EH (cell line): ENCODE results near the gene GGT7.
"Not testable (repeated sequence)": the region's sequence is repeated elsewhere in the genome, so short reads cannot be mapped to it uniquely, and the experiment has no call there.

Source experiments
- DNase-seq: peaks from one replicate; pipeline ENCODE4 v3.0.0-alpha.2; 2015; ENCODE audit warnings: low read depth

GGT7 gene

GRCh38 chr20:34872622-34873224 lies at the start of gene GGT7:
Gene GGT7, minus strand, starts transcription at chr20:34872856. Its CDS starts 41 bp downstream, at chr20:34872815.
- DNase-seq = peak; percentile 79

DNA sequence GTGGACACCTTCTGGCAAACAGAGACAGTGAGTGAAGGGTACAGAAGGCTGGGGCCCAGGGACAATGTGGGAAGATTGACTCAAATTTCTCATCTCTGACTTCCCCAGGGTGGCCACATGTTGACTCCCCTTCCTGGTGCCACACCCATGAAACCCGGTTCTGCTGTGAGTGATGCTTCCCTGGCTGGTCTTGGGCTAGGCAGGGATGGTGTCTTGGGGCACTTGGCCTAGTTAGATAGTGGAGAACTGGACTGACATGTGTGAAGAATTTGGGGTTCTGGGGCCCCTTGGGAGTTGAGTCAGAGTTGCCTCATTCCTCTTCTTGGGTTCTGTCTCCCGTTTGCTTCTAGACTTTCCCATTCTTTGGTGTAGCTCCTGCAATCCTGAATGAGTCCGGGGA lies 48.8 kb upstream of the GGT7 start:
- no peak for DNase-seq

DNA sequence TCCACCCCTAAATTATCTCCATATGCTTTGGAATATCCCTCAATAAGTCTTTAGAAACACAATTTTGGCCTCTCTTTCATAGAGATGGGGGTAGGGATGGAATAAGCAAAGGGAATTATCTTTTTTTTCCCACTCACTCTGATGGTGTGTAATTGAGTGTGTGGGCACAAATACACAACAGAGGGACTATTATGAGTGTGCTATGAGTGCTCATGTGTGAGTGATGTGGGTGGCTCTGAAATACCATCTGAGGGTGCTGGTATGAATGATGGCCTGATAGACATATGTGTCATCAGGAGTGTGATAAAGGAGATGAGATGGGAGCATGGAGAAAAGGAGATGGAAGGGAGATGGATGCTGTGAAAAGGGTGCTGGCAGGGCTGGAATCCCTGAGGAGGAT lies 47.4 kb upstream of the GGT7 start:
- no peak for DNase-seq

DNA sequence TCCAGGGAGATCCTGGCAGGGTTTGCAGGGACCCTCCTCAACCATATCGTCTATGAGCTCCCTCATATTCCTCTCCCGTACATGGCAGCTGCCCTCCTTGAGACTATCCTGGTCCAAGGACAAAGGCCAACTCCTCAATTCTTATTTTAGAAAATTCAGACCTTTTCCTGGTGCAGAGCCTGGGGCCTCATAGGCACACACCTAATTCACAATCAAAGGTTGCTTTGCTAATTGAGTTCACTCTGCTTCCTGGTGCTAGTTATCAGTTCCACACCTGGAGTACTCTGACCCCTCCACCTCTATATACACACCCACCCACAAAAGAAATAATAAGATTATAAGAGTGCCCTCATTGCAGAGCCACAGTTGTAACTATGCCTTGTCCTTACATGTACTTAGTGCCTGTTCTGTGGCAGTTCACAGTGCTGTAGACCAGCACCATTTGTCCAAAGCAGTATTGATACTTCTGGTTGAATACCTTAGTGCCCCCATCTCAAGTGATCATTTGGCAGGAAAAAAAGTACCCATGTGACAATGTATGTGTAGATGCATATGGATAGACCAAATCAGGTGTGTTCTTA lies 44.2 kb upstream of the GGT7 start:
- no peak for DNase-seq

- DNase-seq = no peak
Observed at GRCh38 chr20:34915749-34916455, 43.2 kb upstream of the GGT7 start.

- no peak for DNase-seq
Observed at GRCh38 chr20:34915131-34915530, 42.5 kb upstream of the GGT7 start.

GRCh38 chr20:34907616-34908469 lies 35.2 kb upstream of the GGT7 start:
- peak; percentile 98 for DNase-seq

GRCh38 chr20:34904202-34904621 lies 31.6 kb upstream of the GGT7 start:
- DNase-seq = no peak

DNA sequence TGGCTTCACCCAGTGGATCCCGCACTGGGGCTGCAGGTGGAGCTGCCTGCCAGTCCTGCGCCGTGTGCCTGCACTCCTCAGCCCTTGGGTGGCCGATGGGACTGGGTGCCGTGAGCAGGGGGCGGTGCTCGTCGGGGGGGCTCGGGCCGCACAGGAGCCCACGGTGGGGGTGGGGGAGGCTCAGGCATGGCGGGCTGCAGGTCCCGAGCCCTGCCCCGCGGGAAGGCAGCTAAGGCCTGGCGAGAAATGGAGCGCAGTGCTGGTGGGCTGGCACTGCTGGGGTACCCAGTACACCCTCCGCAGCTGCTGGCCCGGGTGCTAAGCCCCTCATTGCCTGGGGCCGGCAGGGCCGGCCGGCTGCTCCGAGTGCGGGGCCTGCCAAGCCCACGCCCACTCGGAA lies 26.1 kb upstream of the GGT7 start:
- DNase-seq = not testable (repeated sequence)

DNA sequence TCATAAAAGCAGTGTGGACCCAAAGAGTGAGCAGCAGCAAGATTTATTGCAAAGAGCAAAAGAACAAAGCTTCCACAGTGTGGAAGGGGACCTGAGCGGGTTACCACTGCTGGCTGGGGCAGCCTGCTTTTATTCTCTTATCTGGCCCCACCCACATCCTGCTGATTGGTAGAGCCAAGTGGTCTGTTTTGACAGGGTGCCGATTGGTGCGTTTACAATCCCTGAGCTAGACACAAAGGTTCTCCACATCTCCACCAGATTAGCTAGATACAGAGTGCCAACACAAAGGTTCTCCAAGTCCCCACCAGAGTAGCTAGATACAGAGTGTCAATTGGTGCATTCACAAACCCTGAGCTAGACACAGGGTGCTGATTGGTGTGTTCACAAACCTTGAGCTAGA lies 25.5 kb upstream of the GGT7 start:
- not testable (repeated sequence) for DNase-seq

GRCh38 chr20:34896086-34896621 lies 23.5 kb upstream of the GGT7 start:
- DNase-seq = peak; percentile 68

DNA sequence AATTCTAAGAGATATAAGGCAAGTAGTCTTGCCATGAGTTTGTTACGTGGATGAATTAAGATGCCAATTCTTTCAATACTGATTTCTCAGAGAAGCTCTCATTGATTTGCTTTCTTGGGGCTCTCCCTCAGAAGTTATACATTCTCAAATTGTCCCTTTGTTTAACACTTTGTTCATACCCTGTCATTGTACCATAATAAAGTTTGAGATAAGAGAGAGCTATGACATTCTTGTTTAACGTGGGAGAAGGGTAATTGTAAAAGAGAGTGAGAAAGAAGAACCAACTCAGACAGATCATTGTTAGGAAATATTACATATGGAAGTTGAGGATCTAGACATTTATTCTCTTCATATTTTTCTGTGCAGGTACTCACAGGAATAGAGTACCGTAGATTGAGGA lies 22.8 kb upstream of the GGT7 start:
- DNase-seq = no peak

DNA sequence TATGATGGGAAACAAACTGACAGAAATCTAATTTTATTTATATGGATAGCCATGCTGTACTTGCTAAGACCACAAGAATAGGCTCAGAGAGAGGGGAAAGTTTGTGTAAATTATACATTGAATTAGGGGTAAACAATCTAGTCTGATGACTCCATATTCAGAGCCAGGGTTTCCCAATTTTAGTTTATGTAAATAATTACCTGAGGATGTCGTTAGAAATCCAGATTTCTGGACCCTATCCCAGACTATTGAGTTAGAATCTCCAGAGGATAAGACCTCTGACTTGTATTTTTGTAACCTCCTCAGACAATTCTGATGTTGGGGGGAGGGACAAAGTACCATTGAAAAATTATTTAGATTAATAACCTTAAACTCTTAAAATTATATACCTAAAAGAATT lies 22.1 kb upstream of the GGT7 start:
- DNase-seq = no peak

DNA sequence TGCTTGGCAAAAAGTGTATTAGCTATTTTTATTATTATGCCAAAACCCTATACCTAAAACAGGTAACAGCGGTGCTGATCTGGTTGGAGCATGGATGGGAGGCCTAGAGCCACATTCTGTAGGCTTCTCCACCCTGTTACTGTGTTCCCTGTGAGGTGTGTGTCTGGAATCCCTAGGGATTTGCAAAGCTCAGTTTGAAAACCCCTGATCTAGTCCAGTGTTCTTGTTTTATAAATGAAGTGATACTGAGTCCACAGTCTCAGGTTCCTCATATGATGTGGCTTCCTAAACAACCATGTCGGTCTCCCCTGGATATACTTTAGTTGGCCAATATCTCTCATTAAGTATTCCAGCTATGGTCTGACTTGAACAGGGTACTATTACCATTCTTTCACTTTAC lies 20.0 kb upstream of the GGT7 start:
- DNase-seq = no peak

DNA sequence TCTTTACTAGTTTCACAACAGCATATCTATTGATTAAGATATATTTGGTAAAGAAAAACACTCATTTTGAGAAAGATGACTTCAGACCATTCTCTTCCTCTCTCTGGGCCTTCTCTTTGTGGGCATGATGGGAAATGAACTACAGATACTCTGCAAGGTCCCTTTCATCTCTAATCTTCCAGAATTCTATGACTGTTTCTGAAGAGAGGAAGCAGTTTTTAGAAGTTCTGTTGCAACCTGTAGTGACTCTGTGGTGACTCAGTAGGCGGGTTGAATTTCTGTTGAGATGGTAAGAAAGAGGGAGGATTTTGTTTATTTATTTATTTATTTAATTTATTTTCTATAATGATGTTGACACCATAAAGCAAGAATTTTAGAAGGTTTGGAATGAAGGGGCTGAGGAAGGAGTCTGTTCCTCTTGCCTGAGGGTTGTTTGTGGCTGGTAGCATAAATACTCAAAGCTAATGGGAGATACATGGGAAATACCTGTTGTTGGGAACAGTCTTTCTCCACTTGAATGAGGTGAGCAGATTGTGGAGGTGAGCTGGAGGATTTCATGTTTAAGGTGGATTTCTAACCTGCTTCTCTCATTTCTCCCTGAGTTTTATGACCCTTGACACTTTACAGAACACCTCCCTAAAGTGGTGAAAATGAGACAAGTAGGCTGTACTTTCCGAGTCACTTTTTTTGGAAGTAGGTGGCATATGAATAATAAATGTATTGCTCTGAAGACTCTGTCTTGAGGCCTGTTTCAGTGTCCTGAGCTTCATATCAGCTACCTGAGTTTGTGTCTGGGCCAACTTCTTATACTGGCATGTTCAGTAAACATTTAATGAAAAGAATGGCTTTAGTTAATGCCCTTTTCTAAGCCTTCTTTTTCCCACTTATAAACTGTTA lies 18.8 kb upstream of the GGT7 start:
- peak; percentile 73 for DNase-seq

GRCh38 chr20:34888468-34888867 lies 15.8 kb upstream of the GGT7 start:
- DNase-seq = no peak

- no peak for DNase-seq
Observed at GRCh38 chr20:34887023-34887422, 14.4 kb upstream of the GGT7 start.

DNA sequence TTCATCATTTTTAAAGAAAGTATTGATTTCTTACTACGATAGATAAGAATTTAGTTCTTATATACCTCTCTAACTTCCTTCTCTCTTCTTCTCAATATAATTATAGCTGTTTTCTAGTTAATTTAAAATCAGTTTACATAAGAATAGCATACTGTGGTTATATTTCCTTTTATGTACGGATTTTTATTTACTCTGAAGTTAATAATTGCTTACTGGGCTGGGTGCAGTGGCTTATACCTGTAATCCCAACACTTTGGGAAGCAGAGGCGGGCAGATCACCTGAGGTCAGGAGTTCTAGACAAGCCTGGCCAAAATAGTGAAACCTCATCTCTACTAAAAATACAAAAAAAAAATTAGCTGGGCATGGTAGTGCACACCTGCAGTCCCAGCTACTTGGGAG lies 13.5 kb upstream of the GGT7 start:
- DNase-seq = no peak

DNA sequence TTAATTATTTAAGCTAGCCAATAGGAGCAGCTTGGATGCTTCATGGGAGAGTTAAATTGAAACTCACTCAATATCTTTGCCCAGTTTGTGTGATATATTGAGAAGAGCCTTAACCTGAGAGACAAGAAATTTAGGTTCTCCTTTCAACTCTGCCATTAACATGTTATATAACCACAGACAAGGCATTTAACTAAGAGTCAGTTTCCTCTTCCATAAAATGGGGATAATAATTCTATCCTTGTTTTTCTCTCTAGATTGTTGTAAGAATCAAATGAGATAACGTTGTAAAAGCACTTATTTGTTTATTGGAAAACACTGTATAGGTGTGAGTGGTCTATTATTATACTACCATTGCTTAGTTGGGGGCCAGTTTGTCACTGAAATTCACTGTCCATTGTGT lies 11.6 kb upstream of the GGT7 start:
- DNase-seq = no peak

GRCh38 chr20:34883809-34884208 lies 11.2 kb upstream of the GGT7 start:
- DNase-seq = no peak

- DNase-seq = no peak
Observed at GRCh38 chr20:34883087-34883688, 10.5 kb upstream of the GGT7 start.
